WTC11 (cell line): ENCODE results near the gene C19orf25.

Experiments used
- CTCF ChIP-seq: fragments of 200-600 bp; IDR thresholded peaks from 2 replicates; pipeline ENCODE4 v1.8.0; 2022; ENCODE audit warnings: antibody characterized with exemption
- ETV6 ChIP-seq: sonication (generic); formaldehyde crosslinking; IDR thresholded peaks from 2 replicates; pipeline ENCODE4 v1.8.1; 2022; ENCODE audit warnings: mild to moderate bottlenecking, missing genetic modification reagents
- GABPB1 ChIP-seq: sonication (generic); formaldehyde crosslinking; IDR thresholded peaks from 2 replicates; pipeline ENCODE4 v1.8.1; 2023; ENCODE audit warnings: mild to moderate bottlenecking, missing genetic modification reagents
- JUN ChIP-seq: sonication (generic); formaldehyde crosslinking; IDR thresholded peaks from 2 replicates; pipeline ENCODE4 v1.8.0; 2023; ENCODE audit warnings: mild to moderate bottlenecking, missing genetic modification reagents
- MYBL2 ChIP-seq: sonication (generic); formaldehyde crosslinking; IDR thresholded peaks from 2 replicates; pipeline ENCODE4 v1.8.1; 2023; ENCODE audit warnings: mild to moderate bottlenecking, moderate library complexity, missing genetic modification reagents
- NFE2L1 ChIP-seq: sonication (generic); formaldehyde crosslinking; IDR thresholded peaks from 2 replicates; pipeline ENCODE4 v1.8.1; 2023; ENCODE audit warnings: missing genetic modification reagents
- NR1H2 ChIP-seq: sonication (generic); formaldehyde crosslinking; IDR thresholded peaks from 2 replicates; pipeline ENCODE4 v1.9.0; 2021; ENCODE audit warnings: mild to moderate bottlenecking, moderate library complexity, missing genetic modification reagents
- NR2C2 ChIP-seq: sonication (generic); formaldehyde crosslinking; IDR thresholded peaks from 2 replicates; pipeline ENCODE4 v1.8.0; 2022; ENCODE audit warnings: mild to moderate bottlenecking, missing genetic modification reagents

- no peak for TF ChIP-seq CTCF
- no peak for TF ChIP-seq JUN (CRISPR knock-in tag)
- TF ChIP-seq GABPB1: no peak
- TF ChIP-seq NFE2L1 (CRISPR knock-in tag): no peak
- no peak for TF ChIP-seq MYBL2 (CRISPR knock-in tag)
- TF ChIP-seq NR2C2: no peak
- TF ChIP-seq NR1H2 (CRISPR knock-in tag): no peak
- TF ChIP-seq ETV6 (CRISPR knock-in tag): no peak
These were observed 31.8 kb upstream of the C19orf25 start for GRCh38 chr19:1510807-1511206.
